Neural crest cell (in vitro differentiated cells): Measurements from ENCODE around the gene C4A. TPM values are rescaled to one million over a fixed set of nuclear protein-coding genes. Genes with fewer than 3 reads are reported as not detected.
"Not testable (repeated sequence)": the region's sequence is repeated elsewhere in the genome, so short reads cannot be mapped to it uniquely, and the experiment has no call there.

ENCODE experiments used
- DNase-seq: peaks from one replicate; pipeline ENCODE4 v3.0.0; 2021; ENCODE audit warnings: low read depth, mixed read lengths, low spot score
- H3K27ac Mint-ChIP-seq: one replicate; pipeline ENCODE4 v1.8.0; 2021; ENCODE audit warnings: mild to moderate bottlenecking, mixed read lengths; ENCODE audit not compliant: unreplicated experiment
- H3K27me3 Mint-ChIP-seq: 2 replicates; pipeline ENCODE4 v1.8.0; 2021; ENCODE audit warnings: low read depth, mild to moderate bottlenecking, mixed read lengths
- H3K36me3 Mint-ChIP-seq: 2 replicates; pipeline ENCODE4 v1.8.0; 2021; ENCODE audit warnings: low read depth, mild to moderate bottlenecking, mixed read lengths
- H3K4me1 Mint-ChIP-seq: 2 replicates; pipeline ENCODE4 v1.8.0; 2021; ENCODE audit warnings: mixed read lengths
- H3K4me3 Mint-ChIP-seq: one replicate; pipeline ENCODE4 v1.8.0; 2021; ENCODE audit warnings: mild to moderate bottlenecking, mixed read lengths
- H3K9me3 Mint-ChIP-seq: 2 replicates; pipeline ENCODE4 v1.8.0; 2021; ENCODE audit warnings: mixed read lengths
- long read RNA-seq: library from polyadenylated mRNA; unstranded; transcript quantifications from one replicate; pipeline ENCODE4 v2.0.0, GENCODE V29; 2020
- total RNA-seq: library from RNA; stranded (reverse); gene quantifications from 2 replicates; pipeline ENCODE4 v1.2.1, GENCODE V29; 2021
- TF ChIP-seq, protein P1 (sequence below): fragments of 200-600 bp; sonication (generic); conservative IDR thresholded peaks from 2 replicates; pipeline ENCODE4 v1.5.0; 2021; ENCODE audit warnings: antibody characterized with exemption, mild to moderate bottlenecking

Gene C4A
- total RNA-seq, result 5.6 and 10.1 TPM in 2 replicates
- long read RNA-seq, result 0 reads

DNA sequence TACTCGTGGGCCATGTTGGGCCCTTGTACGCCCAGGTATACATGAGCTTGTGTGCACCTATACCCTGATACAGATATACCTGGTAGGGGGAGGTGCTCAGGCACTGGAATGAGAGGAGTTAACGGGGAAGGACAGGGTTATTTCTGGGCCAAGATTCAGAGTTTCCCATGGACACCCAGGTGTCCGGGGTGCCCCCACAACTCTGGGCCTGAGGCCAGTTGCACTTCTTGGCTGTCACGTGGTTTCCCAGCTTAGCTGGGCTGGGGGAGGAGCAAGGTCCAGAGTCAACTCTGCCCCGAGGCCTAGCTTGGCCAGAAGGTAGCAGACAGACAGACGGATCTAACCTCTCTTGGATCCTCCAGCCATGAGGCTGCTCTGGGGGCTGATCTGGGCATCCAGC, at the start of gene C4A:
C4A (plus strand) TSS at position 314 of the 400 bp plus-strand sequence; CDS start at position 365, 51 bp downstream.
- H3K27ac Mint-ChIP-seq, H3K27me3 Mint-ChIP-seq: not testable (repeated sequence)

GRCh38 chr6:31932137-31932536, 49.7 kb upstream of the C4A start:
- not testable (repeated sequence) for H3K4me3 Mint-ChIP-seq, H3K9me3 Mint-ChIP-seq, DNase-seq, H3K27ac Mint-ChIP-seq, H3K4me1 Mint-ChIP-seq, H3K27me3 Mint-ChIP-seq, H3K36me3 Mint-ChIP-seq

More for the DNA sequence above, at the start of gene C4A:
- not testable (repeated sequence) for DNase-seq, H3K4me3 Mint-ChIP-seq, H3K4me1 Mint-ChIP-seq, H3K9me3 Mint-ChIP-seq, H3K36me3 Mint-ChIP-seq

DNA sequence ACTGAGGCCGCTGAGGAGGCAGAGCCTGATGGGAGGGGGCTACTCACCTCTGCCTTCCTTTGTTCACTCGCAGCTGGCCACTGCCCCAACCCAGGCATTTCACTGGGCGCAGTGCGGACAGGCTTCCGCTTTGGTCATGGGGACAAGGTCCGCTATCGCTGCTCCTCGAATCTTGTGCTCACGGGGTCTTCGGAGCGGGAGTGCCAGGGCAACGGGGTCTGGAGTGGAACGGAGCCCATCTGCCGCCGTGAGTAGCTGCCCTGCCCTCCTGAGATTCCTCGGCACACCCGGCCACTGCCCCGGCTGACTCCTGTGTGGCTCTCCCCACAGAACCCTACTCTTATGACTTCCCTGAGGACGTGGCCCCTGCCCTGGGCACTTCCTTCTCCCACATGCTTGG, 48.3 kb upstream of the C4A start:
- Mint-ChIP-seq H3K4me3 (no peak overlapping the region), H3K27me3 (no peaks in the 10 kb centered on the region), H3K9me3 (no peaks in the 10 kb centered on the region), H3K4me1 (no peaks in the 10 kb centered on the region), H3K27ac (no peak overlapping the region), H3K36me3 (no peaks in the 10 kb centered on the region)
- no peak for DNase-seq
- TF ChIP-seq, protein P1, sequence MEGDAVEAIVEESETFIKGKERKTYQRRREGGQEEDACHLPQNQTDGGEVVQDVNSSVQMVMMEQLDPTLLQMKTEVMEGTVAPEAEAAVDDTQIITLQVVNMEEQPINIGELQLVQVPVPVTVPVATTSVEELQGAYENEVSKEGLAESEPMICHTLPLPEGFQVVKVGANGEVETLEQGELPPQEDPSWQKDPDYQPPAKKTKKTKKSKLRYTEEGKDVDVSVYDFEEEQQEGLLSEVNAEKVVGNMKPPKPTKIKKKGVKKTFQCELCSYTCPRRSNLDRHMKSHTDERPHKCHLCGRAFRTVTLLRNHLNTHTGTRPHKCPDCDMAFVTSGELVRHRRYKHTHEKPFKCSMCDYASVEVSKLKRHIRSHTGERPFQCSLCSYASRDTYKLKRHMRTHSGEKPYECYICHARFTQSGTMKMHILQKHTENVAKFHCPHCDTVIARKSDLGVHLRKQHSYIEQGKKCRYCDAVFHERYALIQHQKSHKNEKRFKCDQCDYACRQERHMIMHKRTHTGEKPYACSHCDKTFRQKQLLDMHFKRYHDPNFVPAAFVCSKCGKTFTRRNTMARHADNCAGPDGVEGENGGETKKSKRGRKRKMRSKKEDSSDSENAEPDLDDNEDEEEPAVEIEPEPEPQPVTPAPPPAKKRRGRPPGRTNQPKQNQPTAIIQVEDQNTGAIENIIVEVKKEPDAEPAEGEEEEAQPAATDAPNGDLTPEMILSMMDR, result no peak

- Mint-ChIP-seq H3K27ac (no peak overlapping the region), H3K4me1 (no peaks in the 10 kb centered on the region), H3K4me3 (no peak overlapping the region), H3K27me3 (no peaks in the 10 kb centered on the region), H3K36me3 (no peaks in the 10 kb centered on the region), H3K9me3 (no peaks in the 10 kb centered on the region)
- TF ChIP-seq, protein P1, result no peak
- DNase-seq, result no peak
Observed at GRCh38 chr6:31935021-31935420, 46.8 kb upstream of the C4A start.

- Mint-ChIP-seq H3K27ac (no peak overlapping the region), H3K36me3 (no peaks in the 10 kb centered on the region), H3K9me3 (no peaks in the 10 kb centered on the region), H3K4me1 (no peaks in the 10 kb centered on the region), H3K4me3 (no peak overlapping the region), H3K27me3 (peaks cover 5% of the 10 kb centered on the region)
- no peak for DNase-seq
- TF ChIP-seq, protein P1, result no peak
Observed at GRCh38 chr6:31935823-31936222, 46.0 kb upstream of the C4A start.

GRCh38 chr6:31940256-31940664, 41.6 kb upstream of the C4A start:
- H3K4me3 Mint-ChIP-seq, result no peak overlapping the region
- no peak for DNase-seq
- no peak overlapping the region for H3K27ac Mint-ChIP-seq
- H3K9me3 Mint-ChIP-seq, result no peaks in the 10 kb centered on the region
- H3K4me1 Mint-ChIP-seq, result no peaks in the 10 kb centered on the region
- H3K27me3 Mint-ChIP-seq, result peaks cover 28% of the 10 kb centered on the region
- TF ChIP-seq, protein P1, result no peak
- no peaks in the 10 kb centered on the region for H3K36me3 Mint-ChIP-seq

- H3K9me3 Mint-ChIP-seq, result peaks cover 3% of the 10 kb centered on the region
- H3K36me3 Mint-ChIP-seq, result no peaks in the 10 kb centered on the region
- no peak overlapping the region for H3K27ac Mint-ChIP-seq
- no peak for DNase-seq
- no peaks in the 10 kb centered on the region for H3K4me1 Mint-ChIP-seq
- TF ChIP-seq, protein P1, result no peak
- no peak overlapping the region for H3K4me3 Mint-ChIP-seq
- peaks cover 60% of the 10 kb centered on the region for H3K27me3 Mint-ChIP-seq
Observed at GRCh38 chr6:31943742-31944141, 38.1 kb upstream of the C4A start.
